Mammary epithelial cell (primary cell): ENCODE results near the gene ACADS.

ENCODE experiments used
- CTCF ChIP-seq, 2 donors: IDR thresholded peaks in 1 of 2; conservative IDR thresholded peaks in 1 of 2; 2 replicates each; pipeline ENCODE4 v1.5.1; 2011 to 2012; ENCODE audit warnings: inconsistent platforms in 2 of 2, low read length in 2 of 2, mild to moderate bottlenecking in 2 of 2, control low read depth in 1 of 2, low read depth in 1 of 2; ENCODE audit not compliant: insufficient read depth in 1 of 2; ENCODE audit errors: extremely low read depth in 1 of 2
- EZH2 ChIP-seq: IDR thresholded peaks from 2 replicates; pipeline ENCODE4 v1.6.1; 2012; ENCODE audit warnings: low read length, inconsistent platforms, borderline replicate concordance

- TF ChIP-seq CTCF (conservative IDR thresholded peaks at IDR 0.05 in 1 of 2, IDR thresholded peaks at IDR 0.05 in 1 of 2; ENCODE audit: extremely low read depth in 1 of 2, insufficient read depth in 1 of 2, low read depth in 1 of 2, low read length in 2 of 2), result no peak
- TF ChIP-seq EZH2, result no peak
Observed at GRCh38 chr12:120739031-120739762, 13.6 kb downstream of the ACADS start.
